ENCODE results near the gene STRA8.

The STRA8 gene

DNA sequence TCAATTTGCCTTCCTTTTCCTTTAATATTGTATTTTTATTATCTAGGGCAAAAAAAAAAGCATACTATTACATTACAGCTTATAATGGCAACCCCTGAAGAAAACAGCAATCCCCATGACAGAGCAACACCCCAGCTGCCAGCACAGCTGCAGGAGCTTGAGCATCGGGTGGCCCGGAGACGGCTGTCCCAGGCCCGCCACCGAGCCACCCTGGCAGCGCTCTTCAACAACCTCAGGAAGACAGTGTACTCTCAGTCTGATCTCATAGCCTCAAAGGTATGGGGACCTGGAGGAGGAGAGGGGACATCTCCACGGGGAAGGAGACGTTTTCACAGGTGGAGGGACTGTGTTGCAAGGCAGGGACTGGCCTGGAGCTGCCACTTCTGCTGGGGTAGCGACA is 6.8 kb downstream of the STRA8 start:
- no peak for DNase-seq (ENCODE audit: low read depth, low spot score)
- in situ Hi-C loops (cut with HindIII; ENCODE audit: low sequenced_read_pairs), result no loop called here
- H3K4me3 ChIP-seq (ENCODE audit: low read depth, low read length), result no peak overlapping the region
- no peak for TF ChIP-seq CTCF (IDR thresholded peaks at IDR 0.05; ENCODE audit: low read depth, low read length)

DNA sequence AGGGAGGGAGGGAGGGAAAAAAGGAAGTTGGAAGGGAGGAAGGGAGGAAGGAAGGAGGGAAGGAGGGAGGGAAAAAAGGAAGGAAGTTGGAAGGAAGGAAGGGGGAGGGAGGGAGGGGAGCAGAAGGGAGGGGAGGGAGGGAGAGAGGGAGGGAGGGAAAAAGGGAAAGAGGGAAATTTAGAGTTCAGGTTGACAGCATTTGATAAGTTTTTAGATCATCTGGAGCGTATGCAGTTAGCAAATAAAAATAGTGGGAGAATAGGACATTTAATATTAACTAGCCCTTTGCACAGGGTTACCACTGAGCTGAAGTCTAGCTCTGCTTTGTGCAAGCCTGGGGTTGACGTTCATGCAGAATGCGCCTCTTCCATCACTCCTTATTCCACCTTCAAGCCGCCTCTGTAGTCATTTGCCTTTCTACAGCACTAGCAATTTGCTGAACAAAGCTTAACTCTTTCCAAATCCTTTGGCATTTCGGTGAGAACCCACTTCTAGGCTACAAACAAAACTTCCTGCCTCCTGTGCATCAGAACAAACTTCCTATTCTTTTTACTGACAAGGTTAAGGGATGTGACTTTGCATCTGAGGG is 8.6 kb downstream of the STRA8 start:
- TF ChIP-seq CTCF (IDR thresholded peaks at IDR 0.05; ENCODE audit: low read depth, low read length), result no peak
- no peak overlapping the region for H3K4me3 ChIP-seq (ENCODE audit: low read depth, low read length)
- in situ Hi-C loops (cut with HindIII; ENCODE audit: low sequenced_read_pairs), result no loop called here
- DNase-seq (ENCODE audit: low read depth, low spot score), result no peak

- H3K4me3 ChIP-seq (ENCODE audit: low read depth, low read length), result no peak overlapping the region
- in situ Hi-C loops (cut with HindIII; ENCODE audit: low sequenced_read_pairs), result no loop called here
- DNase-seq (ENCODE audit: low read depth, low spot score), result no peak
- TF ChIP-seq CTCF (IDR thresholded peaks at IDR 0.05; ENCODE audit: low read depth, low read length), result no peak
Observed at GRCh38 chr7:135245226-135246190, 11.9 kb downstream of the STRA8 start.

DNA sequence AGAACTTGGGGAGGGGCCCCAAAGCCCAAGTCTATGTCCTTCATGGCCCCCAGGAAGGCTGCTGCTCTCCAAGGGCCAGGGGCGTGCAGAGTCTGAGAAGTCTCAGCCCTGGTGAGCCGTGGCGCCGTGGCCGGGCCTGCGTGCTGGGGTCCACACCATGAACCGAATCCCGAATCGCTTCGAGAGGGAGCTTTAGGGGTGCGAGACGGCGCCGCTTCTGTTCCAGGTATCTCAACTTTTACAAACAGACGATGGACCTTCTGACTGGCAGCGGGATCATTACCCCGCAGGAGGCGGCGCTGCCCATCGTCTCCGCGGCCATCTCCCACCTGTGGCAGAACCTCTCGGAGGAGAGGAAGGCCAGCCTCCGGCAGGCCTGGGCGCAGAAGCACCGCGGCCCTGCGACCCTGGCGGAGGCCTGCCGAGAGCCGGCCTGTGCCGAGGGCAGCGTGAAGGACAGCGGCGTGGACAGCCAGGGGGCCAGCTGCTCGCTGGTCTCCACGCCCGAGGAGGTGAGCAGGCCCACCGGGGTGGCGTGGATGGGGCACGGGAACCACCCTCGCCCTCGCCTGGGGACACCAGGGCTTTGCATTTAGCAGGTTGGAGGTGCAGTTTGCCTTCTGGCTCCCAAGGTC is 12.7 kb downstream of the STRA8 start:
- no peak for DNase-seq (ENCODE audit: low read depth, low spot score)
- H3K4me3 ChIP-seq (ENCODE audit: low read depth, low read length), result no peak overlapping the region
- in situ Hi-C loops (cut with HindIII; ENCODE audit: low sequenced_read_pairs), result no loop called here
- TF ChIP-seq CTCF (IDR thresholded peaks at IDR 0.05; ENCODE audit: low read depth, low read length), result no peak

GRCh38 chr7:135247746-135248471 is 14.3 kb downstream of the STRA8 start:
- TF ChIP-seq CTCF (IDR thresholded peaks at IDR 0.05; ENCODE audit: low read depth, low read length), result no peak
- in situ Hi-C loops (cut with HindIII; ENCODE audit: low sequenced_read_pairs), result no loop called here
- no peak for DNase-seq (ENCODE audit: low read depth, low spot score)
- no peak overlapping the region for H3K4me3 ChIP-seq (ENCODE audit: low read depth, low read length)

GRCh38 chr7:135248546-135248945 is 14.9 kb downstream of the STRA8 start:
- H3K4me3 ChIP-seq (ENCODE audit: low read depth, low read length), result no peak overlapping the region
- no peak for DNase-seq (ENCODE audit: low read depth, low spot score)
- no peak for TF ChIP-seq CTCF (IDR thresholded peaks at IDR 0.05; ENCODE audit: low read depth, low read length)
- in situ Hi-C loops (cut with HindIII; ENCODE audit: low sequenced_read_pairs), result no loop called here

All from astrocyte of the spinal cord (primary cell).